HepG2 (cell line): ENCODE measurements around the gene MPV17L. TPM values are rescaled to one million over a fixed set of nuclear protein-coding genes. Genes with fewer than 3 reads are reported as not detected.
A peak's percentile ranks its signal among the peaks of the same experiment; 100 is the strongest.
"Not testable (repeated sequence)": the region's sequence is repeated elsewhere in the genome, so short reads cannot be mapped to it uniquely, and the experiment has no call there.

Experiments used
- ADNP ChIP-seq: sonication (generic); formaldehyde crosslinking; IDR thresholded peaks from 2 replicates; pipeline ENCODE4 v1.4.0; 2020; ENCODE audit warnings: missing genetic modification reagents
- ARID2 ChIP-seq: sonication (generic); formaldehyde crosslinking; IDR thresholded peaks from 2 replicates; pipeline ENCODE4 v1.8.1; 2022; ENCODE audit warnings: mild to moderate bottlenecking, missing genetic modification reagents, borderline replicate concordance
- DR1 ChIP-seq: sonication (generic); formaldehyde crosslinking; IDR thresholded peaks from 2 replicates; pipeline ENCODE4 v1.8.0; 2021; ENCODE audit warnings: mild to moderate bottlenecking, missing genetic modification reagents, inconsistent platforms
- EP300 ChIP-seq, 3 experiments: sonication (generic) in 1 of 3; formaldehyde crosslinking in 1 of 3; IDR thresholded peaks; 2 replicates each; pipeline versions ENCODE4 v1.5.1 to v1.6.1; 2011 to 2020; ENCODE audit warnings: low read depth in 2 of 3, low read length in 2 of 3, borderline replicate concordance in 1 of 3, improper control_type of control experiment in 1 of 3, mild to moderate bottlenecking in 1 of 3, missing genetic modification reagents in 1 of 3, moderate library complexity in 1 of 3
- ESRRA ChIP-seq: sonication (generic); formaldehyde crosslinking; IDR thresholded peaks from 2 replicates; pipeline ENCODE4 v1.5.1; 2020; ENCODE audit warnings: mild to moderate bottlenecking, low read depth, missing genetic modification reagents
- GTF3A ChIP-seq: sonication (generic); formaldehyde crosslinking; conservative IDR thresholded peaks from 2 replicates; pipeline ENCODE4 v1.4.0; 2020; ENCODE audit warnings: mild to moderate bottlenecking, missing genetic modification reagents
- HES4 ChIP-seq: sonication (generic); formaldehyde crosslinking; IDR thresholded peaks from 2 replicates; pipeline ENCODE4 v1.9.0; 2021; ENCODE audit warnings: mild to moderate bottlenecking, missing genetic modification reagents, borderline replicate concordance
- HNRNPLL ChIP-seq: fragments of 200-400 bp; formaldehyde crosslinking; IDR thresholded peaks from 2 replicates; pipeline ENCODE4 v1.6.1; 2017; ENCODE audit warnings: mild to moderate bottlenecking, low read depth, low read length; ENCODE audit not compliant: poor library complexity, severe bottlenecking
- NCOA1 ChIP-seq: sonication (generic); formaldehyde crosslinking; IDR thresholded peaks from 2 replicates; pipeline ENCODE4 v1.9.0; 2021; ENCODE audit warnings: missing genetic modification reagents
- RXRA ChIP-seq: sonication (generic); formaldehyde crosslinking; IDR thresholded peaks from 2 replicates; pipeline ENCODE4 v1.5.1; 2020; ENCODE audit warnings: missing genetic modification reagents
- SMAD3 ChIP-seq: sonication (generic); formaldehyde crosslinking; IDR thresholded peaks from 2 replicates; pipeline ENCODE4 v1.4.0; 2020; ENCODE audit warnings: missing genetic modification reagents
- TEAD3 ChIP-seq: optimal IDR thresholded peaks from 2 replicates; pipeline ENCODE3; 2016; ENCODE audit warnings: borderline replicate concordance
- ZNF124 ChIP-seq: sonication (generic); formaldehyde crosslinking; IDR thresholded peaks from 2 replicates; pipeline ENCODE4 v1.4.0; 2020; ENCODE audit warnings: missing genetic modification reagents
- ZNF33B ChIP-seq: sonication (generic); formaldehyde crosslinking; IDR thresholded peaks from 2 replicates; pipeline ENCODE4 v1.5.1; 2020; ENCODE audit warnings: mild to moderate bottlenecking, missing genetic modification reagents
- ZNF557 ChIP-seq: sonication (generic); formaldehyde crosslinking; IDR thresholded peaks from 2 replicates; pipeline ENCODE4 v1.4.0; 2020; ENCODE audit warnings: missing genetic modification reagents
- ZNF891 ChIP-seq: sonication (generic); formaldehyde crosslinking; IDR thresholded peaks from 2 replicates; pipeline ENCODE4 v1.5.0; 2020; ENCODE audit warnings: mild to moderate bottlenecking, missing genetic modification reagents
- polyA plus RNA-seq, 8 experiments: library from polyadenylated mRNA; depleted of rRNA in 3 of 8; stranded (reverse) in 7 of 8; unstranded in 1 of 8; fragments of >200 nt; fragmentation: Illumina TruSeq in 4 of 8; extraction: Trizol in 4 of 8; gene quantifications; 2 replicates each; pipeline versions ENCODE4 v1.2.1 to v1.2.3, GENCODE V29; 2011 to 2016; ENCODE audit warnings: low read depth in 4 of 8, missing spikeins in 1 of 8, mixed read lengths in 1 of 8; ENCODE audit not compliant: insufficient read depth in 1 of 8
- total RNA-seq, 5 experiments: library from RNA; depleted of rRNA; stranded (reverse); fragments of >200 nt; fragmentation: Illumina TruSeq; extraction: Trizol; gene quantifications; 2 replicates each; pipeline ENCODE4 v1.2.3, GENCODE V29; 2016; ENCODE audit warnings: low read depth in 1 of 5
- TF ChIP-seq, protein P1 (sequence below): sonication (generic); formaldehyde crosslinking; IDR thresholded peaks from one replicate; pipeline ENCODE4 v1.5.1; 2020; ENCODE audit warnings: mild to moderate bottlenecking, missing genetic modification reagents; ENCODE audit errors: not compliant biosample characterization
- TF ChIP-seq, protein P2 (sequence below): sonication (generic); formaldehyde crosslinking; conservative IDR thresholded peaks from 2 replicates; pipeline ENCODE4 v1.8.0; 2022; ENCODE audit warnings: mild to moderate bottlenecking, moderate library complexity, missing genetic modification reagents

Gene MPV17L
- total and polyA plus RNA-seq, 2 of the 13 experiments (the other 11 are each of a cell fraction or from before 2014, with no cell fraction given) = 34.7 to 63.8 TPM

DNA sequence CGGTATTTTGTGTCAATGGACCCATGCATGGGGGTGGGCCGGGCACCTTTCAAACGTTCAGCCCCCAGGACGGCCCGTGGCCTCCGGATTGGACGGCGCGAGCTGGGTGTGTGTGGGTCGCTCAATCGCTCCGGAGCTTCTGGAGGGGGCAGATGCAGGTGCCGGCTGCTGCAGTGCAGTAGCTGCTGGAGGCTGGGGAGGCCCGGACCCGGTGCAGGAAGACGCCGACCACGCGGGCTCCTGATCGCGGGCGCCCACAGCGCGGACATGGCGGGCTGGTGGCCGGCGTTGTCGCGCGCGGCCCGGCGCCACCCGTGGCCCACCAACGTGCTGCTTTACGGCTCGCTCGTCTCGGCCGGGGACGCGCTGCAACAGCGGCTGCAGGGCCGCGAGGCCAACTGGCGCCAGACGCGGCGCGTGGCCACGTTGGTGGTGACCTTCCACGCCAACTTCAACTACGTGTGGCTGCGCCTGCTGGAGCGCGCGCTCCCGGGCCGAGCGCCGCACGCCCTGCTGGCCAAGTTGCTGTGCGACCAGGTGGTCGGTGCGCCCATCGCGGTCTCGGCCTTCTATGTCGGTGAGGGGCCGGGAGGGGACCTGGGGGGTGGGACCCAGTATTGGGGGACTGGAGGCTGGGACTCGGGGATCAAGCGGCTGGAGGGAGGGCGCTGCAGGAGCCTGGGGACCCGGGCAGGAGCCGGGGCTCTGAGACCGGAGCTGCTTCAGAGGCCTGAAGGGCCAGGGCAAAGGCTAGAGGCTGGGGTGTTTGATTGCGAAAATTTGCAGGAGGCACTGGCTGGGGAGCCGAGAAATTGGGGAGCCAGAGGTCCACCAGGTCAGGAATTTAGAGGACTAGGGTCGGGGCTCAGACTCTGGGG, at the start of gene MPV17L (continued):
- TF ChIP-seq, protein P1, sequence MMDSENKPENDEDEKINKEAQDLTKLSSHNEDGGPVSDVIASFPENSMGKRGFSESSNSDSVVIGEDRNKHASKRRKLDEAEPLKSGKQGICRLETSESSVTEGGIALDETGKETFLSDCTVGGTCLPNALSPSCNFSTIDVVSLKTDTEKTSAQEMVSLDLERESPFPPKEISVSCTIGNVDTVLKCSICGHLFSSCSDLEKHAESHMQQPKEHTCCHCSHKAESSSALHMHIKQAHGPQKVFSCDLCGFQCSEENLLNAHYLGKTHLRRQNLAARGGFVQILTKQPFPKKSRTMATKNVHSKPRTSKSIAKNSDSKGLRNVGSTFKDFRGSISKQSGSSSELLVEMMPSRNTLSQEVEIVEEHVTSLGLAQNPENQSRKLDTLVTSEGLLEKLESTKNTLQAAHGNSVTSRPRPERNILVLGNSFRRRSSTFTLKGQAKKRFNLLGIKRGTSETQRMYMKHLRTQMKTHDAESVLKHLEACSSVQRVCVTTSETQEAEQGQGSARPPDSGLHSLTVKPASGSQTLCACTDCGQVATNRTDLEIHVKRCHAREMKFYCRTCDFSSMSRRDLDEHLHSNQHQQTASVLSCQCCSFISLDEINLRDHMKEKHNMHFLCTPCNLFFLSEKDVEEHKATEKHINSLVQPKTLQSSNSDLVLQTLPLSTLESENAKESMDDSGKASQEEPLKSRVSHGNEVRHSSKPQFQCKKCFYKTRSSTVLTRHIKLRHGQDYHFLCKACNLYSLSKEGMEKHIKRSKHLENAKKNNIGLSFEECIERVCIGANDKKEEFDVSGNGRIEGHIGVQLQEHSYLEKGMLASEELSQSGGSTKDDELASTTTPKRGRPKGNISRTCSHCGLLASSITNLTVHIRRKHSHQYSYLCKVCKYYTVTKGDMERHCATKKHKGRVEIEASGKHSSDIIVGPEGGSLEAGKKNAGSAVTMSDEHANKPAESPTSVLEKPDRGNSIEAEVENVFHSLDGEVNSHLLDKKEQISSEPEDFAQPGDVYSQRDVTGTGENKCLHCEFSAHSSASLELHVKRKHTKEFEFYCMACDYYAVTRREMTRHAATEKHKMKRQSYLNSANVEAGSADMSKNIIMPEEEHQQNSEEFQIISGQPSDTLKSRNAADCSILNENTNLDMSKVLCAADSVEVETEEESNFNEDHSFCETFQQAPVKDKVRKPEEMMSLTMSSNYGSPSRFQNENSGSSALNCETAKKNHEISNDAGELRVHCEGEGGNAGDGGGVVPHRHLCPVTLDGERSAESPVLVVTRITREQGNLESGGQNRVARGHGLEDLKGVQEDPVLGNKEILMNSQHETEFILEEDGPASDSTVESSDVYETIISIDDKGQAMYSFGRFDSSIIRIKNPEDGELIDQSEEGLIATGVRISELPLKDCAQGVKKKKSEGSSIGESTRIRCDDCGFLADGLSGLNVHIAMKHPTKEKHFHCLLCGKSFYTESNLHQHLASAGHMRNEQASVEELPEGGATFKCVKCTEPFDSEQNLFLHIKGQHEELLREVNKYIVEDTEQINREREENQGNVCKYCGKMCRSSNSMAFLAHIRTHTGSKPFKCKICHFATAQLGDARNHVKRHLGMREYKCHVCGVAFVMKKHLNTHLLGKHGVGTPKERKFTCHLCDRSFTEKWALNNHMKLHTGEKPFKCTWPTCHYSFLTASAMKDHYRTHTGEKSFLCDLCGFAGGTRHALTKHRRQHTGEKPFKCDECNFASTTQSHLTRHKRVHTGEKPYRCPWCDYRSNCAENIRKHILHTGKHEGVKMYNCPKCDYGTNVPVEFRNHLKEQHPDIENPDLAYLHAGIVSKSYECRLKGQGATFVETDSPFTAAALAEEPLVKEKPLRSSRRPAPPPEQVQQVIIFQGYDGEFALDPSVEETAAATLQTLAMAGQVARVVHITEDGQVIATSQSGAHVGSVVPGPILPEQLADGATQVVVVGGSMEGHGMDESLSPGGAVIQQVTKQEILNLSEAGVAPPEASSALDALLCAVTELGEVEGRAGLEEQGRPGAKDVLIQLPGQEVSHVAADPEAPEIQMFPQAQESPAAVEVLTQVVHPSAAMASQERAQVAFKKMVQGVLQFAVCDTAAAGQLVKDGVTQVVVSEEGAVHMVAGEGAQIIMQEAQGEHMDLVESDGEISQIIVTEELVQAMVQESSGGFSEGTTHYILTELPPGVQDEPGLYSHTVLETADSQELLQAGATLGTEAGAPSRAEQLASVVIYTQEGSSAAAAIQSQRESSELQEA (CRISPR knock-in tag) = peak; percentile 62
- TF ChIP-seq ZNF891 (CRISPR knock-in tag) (peak; percentile 92; the same call in 1 of the 2 replicates), ZNF33B (peak; percentile 78; the same call in 1 of the 2 replicates), ZNF557 (peak; percentile 87; the same call in 1 of the 2 replicates), GTF3A (0 out of 2 replicates have a peak, but pooled peaks have one; percentile 51), TEAD3 (CRISPR knock-in tag) (peak; percentile 24), DR1 (CRISPR knock-in tag) (peak; percentile 74), SMAD3 (CRISPR knock-in tag) (0 out of 2 replicates have a peak, but pooled peaks have one; percentile 35), RXRA (CRISPR knock-in tag) (peak; percentile 56; the same call in 1 of the 2 replicates), HES4 (CRISPR knock-in tag) (peak; percentile 97), HNRNPLL (peak; percentile 59), ARID2 (CRISPR knock-in tag) (peak; percentile 98), NCOA1 (CRISPR knock-in tag) (peak; percentile 56; the same call in 1 of the 2 replicates), EP300 (CRISPR knock-in tag; IDR thresholded peaks at IDR 0.05; ENCODE audit: borderline replicate concordance) (0 out of 2 replicates have a peak, but pooled peaks have one; percentile 22), ESRRA (CRISPR knock-in tag) (peak; percentile 48), ADNP (CRISPR knock-in tag) (peak; percentile 22; the same call in 1 of the 2 replicates), ZNF124 (CRISPR knock-in tag) (peak; percentile 60; the same call in 1 of the 2 replicates)
- TF ChIP-seq, protein P2, sequence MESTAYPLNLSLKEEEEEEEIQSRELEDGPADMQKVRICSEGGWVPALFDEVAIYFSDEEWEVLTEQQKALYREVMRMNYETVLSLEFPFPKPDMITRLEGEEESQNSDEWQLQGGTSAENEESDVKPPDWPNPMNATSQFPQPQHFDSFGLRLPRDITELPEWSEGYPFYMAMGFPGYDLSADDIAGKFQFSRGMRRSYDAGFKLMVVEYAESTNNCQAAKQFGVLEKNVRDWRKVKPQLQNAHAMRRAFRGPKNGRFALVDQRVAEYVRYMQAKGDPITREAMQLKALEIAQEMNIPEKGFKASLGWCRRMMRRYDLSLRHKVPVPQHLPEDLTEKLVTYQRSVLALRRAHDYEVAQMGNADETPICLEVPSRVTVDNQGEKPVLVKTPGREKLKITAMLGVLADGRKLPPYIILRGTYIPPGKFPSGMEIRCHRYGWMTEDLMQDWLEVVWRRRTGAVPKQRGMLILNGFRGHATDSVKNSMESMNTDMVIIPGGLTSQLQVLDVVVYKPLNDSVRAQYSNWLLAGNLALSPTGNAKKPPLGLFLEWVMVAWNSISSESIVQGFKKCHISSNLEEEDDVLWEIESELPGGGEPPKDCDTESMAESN (CRISPR knock-in tag) = peak; percentile 91; the same call in 1 of the 2 replicates
- not testable (repeated sequence) for TF ChIP-seq EP300 (IDR thresholded peaks at IDR 0.05; ENCODE audit: low read depth in 2 of 2, low read length in 2 of 2)
